Kidney (tissue), 14 donors: ENCODE data around the gene GH1. TPM values are rescaled to one million over a fixed set of nuclear protein-coding genes. Genes with fewer than 3 reads are reported as not detected.

Source experiments
- DNase-seq, 5 donors: peaks; one replicate each; pipeline ENCODE4 v3.0.0-alpha.2; 2013 to 2020
- FAIRE-seq: peaks from 2 replicates; lab custom pipeline; 2012; peaks lifted over from hg19 to GRCh38; lab: Jason Lieb, UNC
- H3K27ac ChIP-seq, 2 donors: one replicate each; pipeline ENCODE4 v1.7.0; 2013; ENCODE audit warnings: low read depth in 2 of 2, low read length in 2 of 2, inconsistent platforms in 1 of 2
- H3K27me3 ChIP-seq: one replicate; pipeline ENCODE4 v1.7.1; 2013; ENCODE audit warnings: low read length, inconsistent platforms; ENCODE audit not compliant: control insufficient read depth, insufficient read depth
- H3K36me3 ChIP-seq, 3 donors: one replicate each; pipeline versions ENCODE4 v1.7.0 to v1.7.1; 2013; ENCODE audit warnings: low read length in 3 of 3, control low read depth in 1 of 3, inconsistent platforms in 1 of 3; ENCODE audit not compliant: insufficient read depth in 3 of 3, control insufficient read depth in 2 of 3
- H3K4me1 ChIP-seq, 3 donors: one replicate each; pipeline versions ENCODE4 v1.7.0 to v1.7.1; 2013; ENCODE audit warnings: low read length in 3 of 3, inconsistent platforms in 1 of 3, low read depth in 1 of 3; ENCODE audit not compliant: control insufficient read depth in 2 of 3, insufficient read depth in 2 of 3
- H3K4me3 ChIP-seq, 3 donors: one replicate each; pipeline versions ENCODE4 v1.7.0 to v1.8.1; 2013; ENCODE audit warnings: low read length in 3 of 3, control low read depth in 1 of 3, inconsistent platforms in 1 of 3
- H3K9ac ChIP-seq, 3 donors: one replicate each; pipeline versions ENCODE4 v1.7.0 to v1.7.1; 2013; ENCODE audit warnings: low read length in 3 of 3, control low read depth in 1 of 3, inconsistent platforms in 1 of 3
- H3K9me3 ChIP-seq, 3 donors: one replicate each; pipeline versions ENCODE4 v1.7.0 to v1.7.1; 2013; ENCODE audit warnings: low read length in 3 of 3, control low read depth in 1 of 3, inconsistent platforms in 1 of 3; ENCODE audit not compliant: control insufficient read depth in 2 of 3, insufficient read depth in 1 of 3
- intact Hi-C: fragments of 100-400 bp; cut with DNase I; formaldehyde crosslinking; loops from one replicate; pipeline ENCODE4 v1.11.1; 2022
- polyA plus RNA-seq: library from polyadenylated mRNA; stranded (reverse); fragments of 350-450 nt; fragmentation: Illumina TruSeq; extraction: RNeasy Lipid Tissue Mini Kit (QIAGEN cat#74804); gene quantifications from one replicate; pipeline ENCODE4 v1.2.3, GENCODE V29; 2014; ENCODE audit warnings: low read depth, low replicate concordance; ENCODE audit not compliant: insufficient read depth
- total RNA-seq: library from RNA; stranded (reverse); fragmentation: NEBNext Ultra II Directional; extraction: Animal tissue kit (Norgen Biotek cat#: 25700); gene quantifications from one replicate; pipeline ENCODE4 v1.2.1, GENCODE V29; 2021
- TF ChIP-seq, protein P1 (sequence below): IDR thresholded peaks from 3 replicates; pipeline ENCODE4 v1.5.1; 2012; ENCODE audit warnings: mild to moderate bottlenecking, moderate library complexity, borderline replicate concordance; ENCODE audit not compliant: insufficient read depth; ENCODE audit errors: extremely low read depth
- donor health status: control.
- donor health status: control.
- donor health status: control.
- donor health status: control.
- donor health status: control.
- donor health status: DM: yes; HTN: yes; CAD: no.
- donor health status: Normal renal cell carcinoma (clear cell type).

GH1 gene
- total and polyA plus RNA-seq, 2 donors from 2014 or later = not detected

GRCh38 chr17:63942309-63942985 lies 23.8 kb upstream of the GH1 start:
- TF ChIP-seq, protein P1, sequence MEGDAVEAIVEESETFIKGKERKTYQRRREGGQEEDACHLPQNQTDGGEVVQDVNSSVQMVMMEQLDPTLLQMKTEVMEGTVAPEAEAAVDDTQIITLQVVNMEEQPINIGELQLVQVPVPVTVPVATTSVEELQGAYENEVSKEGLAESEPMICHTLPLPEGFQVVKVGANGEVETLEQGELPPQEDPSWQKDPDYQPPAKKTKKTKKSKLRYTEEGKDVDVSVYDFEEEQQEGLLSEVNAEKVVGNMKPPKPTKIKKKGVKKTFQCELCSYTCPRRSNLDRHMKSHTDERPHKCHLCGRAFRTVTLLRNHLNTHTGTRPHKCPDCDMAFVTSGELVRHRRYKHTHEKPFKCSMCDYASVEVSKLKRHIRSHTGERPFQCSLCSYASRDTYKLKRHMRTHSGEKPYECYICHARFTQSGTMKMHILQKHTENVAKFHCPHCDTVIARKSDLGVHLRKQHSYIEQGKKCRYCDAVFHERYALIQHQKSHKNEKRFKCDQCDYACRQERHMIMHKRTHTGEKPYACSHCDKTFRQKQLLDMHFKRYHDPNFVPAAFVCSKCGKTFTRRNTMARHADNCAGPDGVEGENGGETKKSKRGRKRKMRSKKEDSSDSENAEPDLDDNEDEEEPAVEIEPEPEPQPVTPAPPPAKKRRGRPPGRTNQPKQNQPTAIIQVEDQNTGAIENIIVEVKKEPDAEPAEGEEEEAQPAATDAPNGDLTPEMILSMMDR = no peak
- no peak for DNase-seq
- intact Hi-C loops = no loop called here
- FAIRE-seq = no peak
- no peak overlapping the region for H3K4me3 ChIP-seq
- H3K27me3 ChIP-seq = no peaks in the 10 kb centered on the region
- no peak overlapping the region for H3K27ac ChIP-seq
- H3K36me3 ChIP-seq = no peaks in the 10 kb centered on the region
- H3K9ac ChIP-seq = no peak overlapping the region
- peaks cover 0 to 7% (median 0%) of the 10 kb centered on the region in 3 donors for H3K4me1 ChIP-seq
- H3K9me3 ChIP-seq = no peaks in the 10 kb centered on the region

DNA sequence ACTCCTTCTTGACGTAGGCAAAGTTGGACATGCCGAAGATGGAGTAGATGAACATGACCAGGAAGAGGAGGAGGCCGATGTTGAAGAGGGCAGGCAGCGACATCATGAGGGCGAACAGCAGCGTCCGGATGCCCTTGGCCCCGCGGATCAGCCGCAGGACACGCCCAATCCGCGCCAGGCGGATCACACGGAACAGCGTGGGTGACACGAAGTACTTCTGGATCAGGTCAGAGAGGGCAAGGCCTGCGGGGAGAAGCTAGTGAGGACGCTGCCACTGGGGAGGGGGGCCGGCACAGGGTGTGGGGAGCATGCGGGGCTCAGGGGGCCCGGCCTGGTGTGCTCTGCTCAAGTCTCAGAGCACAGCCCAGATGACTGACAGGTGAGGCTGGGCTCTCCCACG lies 23.1 kb upstream of the GH1 start:
- TF ChIP-seq, protein P1 = no peak
- DNase-seq = no peak
- Histone ChIP-seq H3K4me1 (peaks cover 0 to 7% (median 0%) of the 10 kb centered on the region in 3 donors), H3K27me3 (no peaks in the 10 kb centered on the region), H3K9me3 (no peaks in the 10 kb centered on the region), H3K4me3 (no peak overlapping the region), H3K9ac (no peak overlapping the region), H3K27ac (no peak overlapping the region), H3K36me3 (no peaks in the 10 kb centered on the region)
- no peak for FAIRE-seq
- intact Hi-C loops = no loop called here

DNA sequence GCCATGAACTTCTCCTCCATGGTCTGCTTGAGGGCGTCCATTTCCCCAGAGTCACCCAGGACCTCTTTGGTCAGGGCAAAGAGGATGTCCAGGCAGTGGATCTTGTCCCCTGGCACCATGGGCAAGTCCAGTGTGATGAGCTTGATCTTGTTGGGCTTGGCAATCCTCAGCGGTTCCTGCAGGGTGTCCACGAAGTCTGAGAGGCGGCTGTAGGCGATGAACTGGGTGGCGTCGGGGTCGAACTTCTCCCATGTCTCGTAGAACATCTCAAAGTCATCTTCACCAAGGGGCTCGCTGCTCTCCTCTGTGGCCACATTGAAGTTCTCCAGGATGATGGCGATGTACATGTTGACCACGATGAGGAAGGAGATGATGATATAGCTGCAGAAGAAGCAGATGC lies 22.5 kb upstream of the GH1 start:
- H3K27ac ChIP-seq = no peak overlapping the region
- no peaks in the 10 kb centered on the region for H3K36me3 ChIP-seq
- intact Hi-C loops = no loop called here
- H3K4me1 ChIP-seq = peaks cover 0 to 3% (median 0%) of the 10 kb centered on the region in 3 donors
- no peak overlapping the region for H3K9ac ChIP-seq
- no peaks in the 10 kb centered on the region for H3K9me3 ChIP-seq
- H3K4me3 ChIP-seq = no peak overlapping the region
- H3K27me3 ChIP-seq = no peaks in the 10 kb centered on the region
- TF ChIP-seq, protein P1 = no peak
- DNase-seq (no peak), FAIRE-seq (no peak)
